ENCODE data around the gene CYGB. TPM values are rescaled to one million over a fixed set of nuclear protein-coding genes. Genes with fewer than 3 reads are reported as not detected.

The CYGB gene
- total RNA-seq, 2 experiments from 2014 or later: 0.44 to 0.57 TPM

GRCh38 chr17:76479515-76480060 is 57.9 kb downstream of the CYGB start:
- Histone ChIP-seq H3K9me2 (ENCODE audit: insufficient read depth, low read length) (no peaks in the 10 kb centered on the region), H3K27ac (ENCODE audit: low read depth, low read length, poor library complexity, severe bottlenecking) (peak overlapping the region; percentile 95)

GRCh38 chr17:76478730-76479514 is 58.6 kb downstream of the CYGB start:
- H3K4me3 ChIP-seq (ENCODE audit: low read depth, low read length, poor library complexity, severe bottlenecking): peak overlapping the region; percentile 49
- H3K79me2 ChIP-seq (ENCODE audit: insufficient read depth, low read depth, low read length): peaks cover 6% of the 10 kb centered on the region; the same call in 1 of the 2 replicates
- CTCF ChIA-PET (ENCODE audit: unreplicated experiment): no interaction called here
- TSS peak; percentile 6 for BruUV-seq (replicated peaks)
- H3K27ac ChIP-seq (ENCODE audit: low read depth, low read length, poor library complexity, severe bottlenecking): peak overlapping the region; percentile 95
- H3K36me3 ChIP-seq (ENCODE audit: insufficient read depth, low read length): peaks cover 60% of the 10 kb centered on the region
- peak overlapping the region; percentile 63 for H3K4me2 ChIP-seq (ENCODE audit: low read length)
- DNase-seq (ENCODE audit: low spot score): no peak
- H2AFZ ChIP-seq (ENCODE audit: low read length): no peak overlapping the region
- no peaks in the 10 kb centered on the region for H3K9me3 ChIP-seq (ENCODE audit: low read length)
- POLR2A ChIA-PET: interaction anchor here (0.6 to 1.3 kb wide), 5 partner anchors 8 to 34 kb away, joined by 3 read pairs; partner anchors contain the start of gene AANAT
- peaks cover 61% of the 10 kb centered on the region for H3K4me1 ChIP-seq (ENCODE audit: insufficient read depth, low read length, poor library complexity, severe bottlenecking)
- H3K9me2 ChIP-seq (ENCODE audit: insufficient read depth, low read length): no peaks in the 10 kb centered on the region
- H4K20me1 ChIP-seq (ENCODE audit: insufficient read depth, low read length): no peaks in the 10 kb centered on the region
- intact Hi-C loops (cut with micrococcal nuclease; ENCODE audit: unreplicated experiment): no loop called here
- TF ChIP-seq EZH2phosphoT487 (IDR thresholded peaks at IDR 0.05; ENCODE audit: borderline replicate concordance, low read depth, low read length) (no peak), CTCF (conservative IDR thresholded peaks at IDR 0.05; ENCODE audit: low read length) (no peak)

More at GRCh38 chr17:76479515-76480060, 57.9 kb downstream of the CYGB start:
- peak; percentile 84 for DNase-seq (ENCODE audit: low spot score)
- BruUV-seq (replicated peaks): no TSS peak
- Histone ChIP-seq H3K79me2 (ENCODE audit: insufficient read depth, low read depth, low read length) (peaks cover 6% of the 10 kb centered on the region; the same call in 1 of the 2 replicates), H3K9me3 (ENCODE audit: low read length) (no peaks in the 10 kb centered on the region), H3K4me3 (ENCODE audit: low read depth, low read length, poor library complexity, severe bottlenecking) (peak overlapping the region; percentile 49), H3K4me1 (ENCODE audit: insufficient read depth, low read length, poor library complexity, severe bottlenecking) (peaks cover 68% of the 10 kb centered on the region), H4K20me1 (ENCODE audit: insufficient read depth, low read length) (no peaks in the 10 kb centered on the region), H3K4me2 (ENCODE audit: low read length) (peak overlapping the region; percentile 63), H3K36me3 (ENCODE audit: insufficient read depth, low read length) (peaks cover 58% of the 10 kb centered on the region), H2AFZ (ENCODE audit: low read length) (no peak overlapping the region)
- POLR2A ChIA-PET: interaction anchor here (1.0 to 4.7 kb wide), 12 partner anchors 12 to 52 kb away, joined by 3 to 57 read pairs (median 6); partner anchors contain the start of genes AANAT, RHBDF2 and UBE2O
- TF ChIP-seq CTCF (conservative IDR thresholded peaks at IDR 0.05; ENCODE audit: low read length): no peak
- TF ChIP-seq EZH2phosphoT487 (IDR thresholded peaks at IDR 0.05; ENCODE audit: borderline replicate concordance, low read depth, low read length): no peak
- intact Hi-C loops (cut with micrococcal nuclease; ENCODE audit: unreplicated experiment): loop anchor here (2.0 to 5.0 kb wide), 2 partner anchors 51 to 603 kb away; no protein-coding TSS in a partner anchor
- CTCF ChIA-PET (ENCODE audit: unreplicated experiment): interaction anchor here (0.9 to 1.9 kb wide), 6 partner anchors 13 to 27 kb away, joined by 4 to 15 read pairs (median 8); partner anchors contain the start of gene AANAT
